ENCODE data around the gene MICOS13. TPM values are rescaled to one million over a fixed set of nuclear protein-coding genes. Genes with fewer than 3 reads are reported as not detected.
"Not testable (repeated sequence)": the region's sequence is repeated elsewhere in the genome, so short reads cannot be mapped to it uniquely, and the experiment has no call there.

MICOS13 gene
- total RNA-seq, 2 experiments from 2014 or later = 50.9 to 52.1 TPM

DNA sequence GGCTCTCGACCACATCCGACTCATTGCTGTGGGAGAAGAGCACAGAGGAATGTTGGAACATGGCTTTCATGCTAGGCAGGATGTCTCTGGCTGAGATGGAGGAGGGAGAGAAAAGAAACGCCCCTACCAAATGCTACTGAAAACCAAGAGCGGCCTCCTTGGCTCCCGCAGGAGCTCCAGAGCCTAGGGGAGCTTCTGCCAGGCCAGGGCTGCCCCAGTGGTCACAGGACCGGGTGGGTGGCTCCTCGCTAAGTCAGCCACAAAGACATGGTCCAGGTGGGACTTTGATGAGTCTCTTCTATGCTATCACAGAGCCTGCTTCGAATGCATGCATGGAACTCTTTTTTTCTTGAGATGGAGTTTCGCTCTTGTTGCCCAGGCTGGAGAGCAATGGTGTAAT, 32.9 kb upstream of the MICOS13 start:
- Mint-ChIP-seq H3K4me3 (no peak overlapping the region), H3K27me3 (no peaks in the 10 kb centered on the region), H3K36me3 (ENCODE audit: low read depth) (peaks cover 48% of the 10 kb centered on the region), H3K9me3 (ENCODE audit: low read depth) (no peaks in the 10 kb centered on the region), H3K27ac (no peak overlapping the region), H3K4me1 (peaks cover 20% of the 10 kb centered on the region)
- intact Hi-C loops (cut with DNase I, micrococcal nuclease) = no loop called here
- ChIA-PET CTCF (interaction anchor here (1.0 kb wide), 1 partner anchor 15 kb away, joined by 3 read pairs; no protein-coding TSS in a partner anchor), POLR2A (interaction anchor here (0.9 kb wide), 1 partner anchor 70 kb away, joined by 3 read pairs; no protein-coding TSS in a partner anchor)
- ATAC-seq (no peak), DNase-seq (no peak)

- H3K4me3 Mint-ChIP-seq = no peak overlapping the region
- H3K27ac Mint-ChIP-seq = no peak overlapping the region
- intact Hi-C loops (cut with DNase I, micrococcal nuclease) = no loop called here
- ChIA-PET POLR2A (interaction anchor here (1.0 kb wide), 1 partner anchor 22 kb away, joined by 3 read pairs; the partner anchor contains the start of gene RPL36), CTCF (no interaction called here)
- H3K4me1 Mint-ChIP-seq = peaks cover 7% of the 10 kb centered on the region
- DNase-seq (no peak), ATAC-seq (no peak)
- peaks cover 46% of the 10 kb centered on the region for H3K36me3 Mint-ChIP-seq (ENCODE audit: low read depth)
- H3K27me3 Mint-ChIP-seq = no peaks in the 10 kb centered on the region
- no peaks in the 10 kb centered on the region for H3K9me3 Mint-ChIP-seq (ENCODE audit: low read depth)
Observed at GRCh38 chr19:5711713-5712161, 31.4 kb upstream of the MICOS13 start.

GRCh38 chr19:5711025-5711424, 30.7 kb upstream of the MICOS13 start:
- no peak overlapping the region for H3K27ac Mint-ChIP-seq
- no peak overlapping the region for H3K4me3 Mint-ChIP-seq
- H3K9me3 Mint-ChIP-seq (ENCODE audit: low read depth) = no peaks in the 10 kb centered on the region
- DNase-seq (no peak), ATAC-seq (no peak)
- POLR2A ChIA-PET = no interaction called here
- no peaks in the 10 kb centered on the region for H3K27me3 Mint-ChIP-seq
- H3K36me3 Mint-ChIP-seq (ENCODE audit: low read depth) = peaks cover 44% of the 10 kb centered on the region
- H3K4me1 Mint-ChIP-seq = peaks cover 4% of the 10 kb centered on the region
- CTCF ChIA-PET = interaction anchor here (0.9 kb wide), 1 partner anchor 21 kb away, joined by 3 read pairs; the partner anchor contains the start of gene RPL36
- intact Hi-C loops (cut with DNase I, micrococcal nuclease) = no loop called here

GRCh38 chr19:5707576-5708575, 27.6 kb upstream of the MICOS13 start:
- ATAC-seq (no peak), DNase-seq (no peak)
- H3K4me3 Mint-ChIP-seq = no peak overlapping the region
- H3K27me3 Mint-ChIP-seq = no peaks in the 10 kb centered on the region
- H3K4me1 Mint-ChIP-seq = no peaks in the 10 kb centered on the region
- intact Hi-C loops (cut with DNase I, micrococcal nuclease) = no loop called here
- no peak overlapping the region for H3K27ac Mint-ChIP-seq
- H3K9me3 Mint-ChIP-seq (ENCODE audit: low read depth) = no peaks in the 10 kb centered on the region
- peaks cover 49% of the 10 kb centered on the region for H3K36me3 Mint-ChIP-seq (ENCODE audit: low read depth)
- ChIA-PET POLR2A (interaction anchor here (0.7 to 1.8 kb wide), 5 partner anchors 12 to 21 kb away, joined by 3 to 7 read pairs (median 4); partner anchors contain the start of genes CATSPERD, LONP1 and RPL36), CTCF (interaction anchor here (0.8 kb wide), 1 partner anchor 18 kb away, joined by 4 read pairs; no protein-coding TSS in a partner anchor)

DNA sequence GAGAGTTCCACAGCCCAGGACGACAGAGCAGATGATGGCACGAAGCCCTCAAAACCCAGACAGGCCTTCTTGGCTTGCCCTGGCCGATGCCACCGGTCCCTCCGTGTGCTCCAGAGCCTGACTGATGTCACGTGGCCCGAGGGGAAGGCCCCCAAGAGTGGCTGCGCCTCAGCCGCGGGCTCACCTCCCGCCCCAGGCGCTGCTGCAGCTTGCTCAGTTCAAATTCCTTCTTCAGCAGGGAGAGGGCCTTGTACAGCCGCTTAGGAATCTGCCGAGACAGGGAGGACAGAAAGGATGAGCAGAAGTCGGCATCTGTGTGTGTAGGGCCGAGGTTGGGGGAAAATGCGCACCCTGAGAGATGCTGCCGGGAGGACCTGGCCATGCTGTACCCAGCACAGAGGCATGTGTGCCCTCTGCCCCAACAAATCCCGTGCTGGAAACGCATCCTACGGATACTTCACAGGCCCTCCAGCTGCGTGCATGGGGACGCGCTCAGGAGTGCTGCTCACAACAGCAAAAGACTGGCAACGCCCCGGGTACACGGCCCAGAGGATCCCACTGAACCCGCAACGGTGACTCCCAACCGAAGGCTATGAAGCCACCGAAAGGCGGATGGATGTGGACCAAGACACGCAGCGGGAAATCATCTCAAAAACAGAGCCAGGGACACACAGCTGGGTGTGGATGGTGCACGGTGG, 26.7 kb upstream of the MICOS13 start:
- Mint-ChIP-seq H3K27me3 (no peaks in the 10 kb centered on the region), H3K4me1 (no peaks in the 10 kb centered on the region), H3K27ac (no peak overlapping the region), H3K36me3 (ENCODE audit: low read depth) (peaks cover 45% of the 10 kb centered on the region), H3K4me3 (no peak overlapping the region), H3K9me3 (ENCODE audit: low read depth) (no peaks in the 10 kb centered on the region)
- ChIA-PET POLR2A (interaction anchor here (1.8 kb wide), 1 partner anchor 13 kb away, joined by 5 read pairs; the partner anchor contains the start of genes CATSPERD and LONP1), CTCF (no interaction called here)
- intact Hi-C loops (cut with DNase I, micrococcal nuclease) = no loop called here
- DNase-seq (no peak), ATAC-seq (no peak)

DNA sequence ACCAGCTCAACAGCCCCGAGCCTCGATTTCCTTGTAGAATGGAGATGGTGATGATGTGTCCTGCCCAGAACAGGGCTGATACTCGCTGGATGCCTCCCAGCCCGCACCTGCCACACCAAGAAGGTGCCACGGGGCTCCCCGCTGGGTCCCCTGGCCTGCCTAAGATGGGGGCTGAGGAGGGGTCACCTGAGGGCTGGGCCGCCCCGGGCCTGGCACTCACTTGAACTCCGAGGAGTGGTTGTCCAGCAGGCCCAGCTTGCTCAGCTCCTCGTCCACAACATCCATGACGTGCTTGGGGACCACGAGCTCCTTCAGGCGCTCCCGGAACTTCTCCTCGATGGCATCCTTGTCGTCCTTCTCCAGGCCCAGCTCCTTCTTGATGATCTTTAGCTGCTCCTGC, 25.2 kb upstream of the MICOS13 start:
- intact Hi-C loops (cut with DNase I, micrococcal nuclease) = no loop called here
- Mint-ChIP-seq H3K4me3 (no peak overlapping the region), H3K9me3 (ENCODE audit: low read depth) (no peaks in the 10 kb centered on the region), H3K36me3 (ENCODE audit: low read depth) (peaks cover 52% of the 10 kb centered on the region), H3K4me1 (no peaks in the 10 kb centered on the region), H3K27ac (no peak overlapping the region), H3K27me3 (no peaks in the 10 kb centered on the region)
- DNase-seq (no peak), ATAC-seq (no peak)
- POLR2A ChIA-PET = interaction anchor here (1.0 kb wide), 1 partner anchor 10 kb away, joined by 3 read pairs; no protein-coding TSS in a partner anchor
- CTCF ChIA-PET = interaction anchor here (0.6 to 1.4 kb wide), 2 partner anchors 16 to 44 kb away, joined by 3 to 4 read pairs; partner anchors contain the start of gene RPL36

DNA sequence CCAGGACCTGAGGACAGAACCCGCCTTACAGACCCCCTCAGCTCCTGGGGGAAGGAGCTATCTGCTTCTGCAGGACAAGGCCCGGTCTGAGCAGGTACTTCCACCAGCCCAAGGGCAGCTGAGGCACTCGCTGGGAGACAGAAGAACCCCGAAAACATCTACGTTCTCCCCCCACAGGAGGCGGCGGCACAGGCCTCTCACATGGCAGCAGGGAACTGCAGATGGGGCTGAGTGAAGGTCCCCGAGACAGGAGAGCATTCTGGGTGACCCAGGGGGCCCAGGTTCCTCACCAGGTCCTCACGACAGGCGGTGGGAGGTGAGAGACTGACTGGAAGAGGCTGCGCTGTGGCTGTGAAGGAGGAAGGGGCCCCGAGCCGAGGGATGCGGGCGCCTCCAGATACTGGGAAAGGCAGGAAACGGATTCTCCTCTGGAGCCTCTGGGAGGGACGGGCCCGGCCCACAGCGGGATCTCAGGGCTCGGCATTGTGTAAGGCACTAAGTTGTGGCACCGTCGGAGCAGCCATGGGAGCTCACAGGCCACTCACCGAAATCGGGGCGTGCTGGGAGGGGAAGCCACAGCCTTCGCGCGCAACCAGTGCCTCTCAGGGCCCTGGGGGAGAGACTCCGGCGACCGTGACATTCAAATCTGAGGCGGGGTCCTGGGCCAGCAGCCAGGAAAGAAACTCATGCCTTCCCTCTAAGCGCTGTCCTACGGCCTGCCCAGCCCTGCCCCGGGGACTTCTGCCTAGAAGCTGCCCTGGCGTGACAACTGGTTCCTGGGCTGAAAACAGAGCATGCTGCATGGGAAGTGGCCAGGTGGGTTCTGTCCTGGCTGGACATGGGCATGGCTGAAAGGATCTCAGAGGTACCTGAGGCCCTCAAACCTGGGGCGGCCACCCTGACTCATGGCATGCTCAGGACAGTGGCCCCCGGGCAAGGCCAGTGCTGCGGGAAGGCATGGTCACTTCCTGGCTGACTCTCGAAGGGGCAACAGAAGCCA, 23.8 kb upstream of the MICOS13 start:
- Mint-ChIP-seq H3K27me3 (no peaks in the 10 kb centered on the region), H3K27ac (no peak overlapping the region), H3K36me3 (ENCODE audit: low read depth) (peaks cover 52% of the 10 kb centered on the region), H3K9me3 (ENCODE audit: low read depth) (no peaks in the 10 kb centered on the region), H3K4me3 (no peak overlapping the region), H3K4me1 (no peaks in the 10 kb centered on the region)
- ATAC-seq = no peak
- POLR2A ChIA-PET = interaction anchor here (0.5 kb wide), 1 partner anchor 1034 kb away, joined by 6 read pairs; the partner anchor contains the start of gene GPR108
- CTCF ChIA-PET = interaction anchor here (0.9 kb wide), 1 partner anchor 14 kb away, joined by 3 read pairs; the partner anchor contains the start of gene RPL36
- no peak for DNase-seq
- intact Hi-C loops (cut with DNase I, micrococcal nuclease) = no loop called here

DNA sequence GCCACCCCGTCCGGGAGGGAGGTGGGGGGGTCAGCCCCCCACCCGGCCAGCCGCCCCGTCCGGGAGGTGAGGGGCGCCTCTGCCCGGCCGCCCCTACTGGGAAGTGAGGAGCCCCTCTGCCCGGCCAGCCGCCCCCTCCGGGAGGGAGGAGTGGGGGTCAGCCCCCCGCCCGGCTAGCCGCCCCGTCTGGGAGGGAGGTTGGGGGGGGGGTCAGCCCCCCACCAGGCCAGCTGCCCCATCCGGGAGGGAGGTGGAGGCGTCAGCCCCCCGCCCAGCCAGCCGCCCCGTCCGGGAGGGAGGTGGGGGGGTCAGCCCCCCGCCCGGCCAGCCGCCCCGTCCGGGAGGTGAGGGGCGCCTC, 21.7 kb upstream of the MICOS13 start:
- intact Hi-C loops (cut with DNase I, micrococcal nuclease); ATAC-seq; H3K4me1 Mint-ChIP-seq; H3K27me3 Mint-ChIP-seq; CTCF ChIA-PET; H3K9me3 Mint-ChIP-seq (ENCODE audit: low read depth); H3K27ac Mint-ChIP-seq; DNase-seq; H3K4me3 Mint-ChIP-seq: not testable (repeated sequence)
- H3K36me3 Mint-ChIP-seq (ENCODE audit: low read depth) = peaks cover 46% of the 10 kb centered on the region
- POLR2A ChIA-PET = interaction anchor here (0.7 kb wide), 1 partner anchor 420 kb away, joined by 3 read pairs; no protein-coding TSS in a partner anchor

GRCh38 chr19:5700455-5701092, 20.3 kb upstream of the MICOS13 start:
- intact Hi-C loops (cut with DNase I, micrococcal nuclease) = no loop called here
- ChIA-PET CTCF (interaction anchor here (0.7 kb wide), 1 partner anchor 17 kb away, joined by 4 read pairs; no protein-coding TSS in a partner anchor), POLR2A (interaction anchor here (1.0 kb wide), 1 partner anchor 9 kb away, joined by 6 read pairs; no protein-coding TSS in a partner anchor)
- no peak overlapping the region for H3K4me3 Mint-ChIP-seq
- H3K27ac Mint-ChIP-seq = no peak overlapping the region
- H3K9me3 Mint-ChIP-seq (ENCODE audit: low read depth) = no peaks in the 10 kb centered on the region
- H3K36me3 Mint-ChIP-seq (ENCODE audit: low read depth) = peaks cover 41% of the 10 kb centered on the region
- no peaks in the 10 kb centered on the region for H3K27me3 Mint-ChIP-seq
- ATAC-seq (no peak), DNase-seq (no peak)
- H3K4me1 Mint-ChIP-seq = no peaks in the 10 kb centered on the region

Measured in activated CD4-positive, alpha-beta T cell treated with anti-CD3 and anti-CD28 coated beads for 36 hours (primary cell).